ENCODE results near the gene UBLCP1.
"Not testable (repeated sequence)": the region's sequence is repeated elsewhere in the genome, so short reads cannot be mapped to it uniquely, and the experiment has no call there.

GRCh38 chr5:159235871-159236520 lies 27.1 kb upstream of the UBLCP1 start:
- not testable (repeated sequence) for TF ChIP-seq CHD2 (IDR thresholded peaks at IDR 0.05; ENCODE audit: low read length); CTCF (IDR thresholded peaks at IDR 0.05; ENCODE audit: control extremely low read depth in 1 of 3, insufficient read depth in 1 of 3, low read depth in 1 of 3, low read length in 3 of 3); POLR2AphosphoS5 (IDR thresholded peaks at IDR 0.05; ENCODE audit: low read depth, low read length); SRF (IDR thresholded peaks at IDR 0.05; ENCODE audit: low read depth, low read length); POLR2A (IDR thresholded peaks at IDR 0.05; ENCODE audit: control extremely low read depth in 1 of 2, low read depth in 2 of 2, low read length in 2 of 2); YY1 (IDR thresholded peaks at IDR 0.05; ENCODE audit: low read depth, low read length); MAX (IDR thresholded peaks at IDR 0.05); HDAC6 (IDR thresholded peaks at IDR 0.05; ENCODE audit: low read depth, low read length); SP2 (IDR thresholded peaks at IDR 0.05; ENCODE audit: low read length)

Measured in H1 (cell line).